CD4-positive, alpha-beta memory T cell (primary cell): ENCODE data around the gene RTCA. TPM values are rescaled to one million over a fixed set of nuclear protein-coding genes. Genes with fewer than 3 reads are reported as not detected.
"Not testable (repeated sequence)": the region's sequence is repeated elsewhere in the genome, so short reads cannot be mapped to it uniquely, and the experiment has no call there.

ENCODE experiments used
- CTCF ChIA-PET: fragments of 350-600 bp; sonication (Branson Sonifier 250); formaldehyde crosslinking; loops from one replicate; lab custom pipeline; 2021; ENCODE audit warnings: inconsistent platforms; ENCODE audit not compliant: partially characterized antibody; lab: Charles Lee
- POLR2A ChIA-PET: fragments of 350-600 bp; sonication (Branson Sonifier 250); formaldehyde crosslinking; loops from one replicate; lab custom pipeline; 2021; ENCODE audit not compliant: partially characterized antibody; lab: Charles Lee
- DNase-seq, 5 donors: peaks; one replicate each; pipeline versions ENCODE4 v3.0.0 to v3.0.0-alpha.2; 2020 to 2022; ENCODE audit warnings: mixed read lengths in 1 of 5
- H3K27ac ChIP-seq: one replicate; pipeline ENCODE4 v1.7.0; 2013; ENCODE audit warnings: low read depth, low read length
- H3K27me3 ChIP-seq: 2 replicates; pipeline ENCODE4 v1.7.0; 2013; ENCODE audit warnings: mild to moderate bottlenecking, low read length, moderate library complexity; ENCODE audit not compliant: insufficient read depth
- H3K36me3 ChIP-seq: 2 replicates; pipeline ENCODE4 v1.7.0; 2013; ENCODE audit warnings: mild to moderate bottlenecking, low read length, moderate library complexity; ENCODE audit not compliant: insufficient read depth
- H3K4me1 ChIP-seq: 2 replicates; pipeline ENCODE4 v1.7.0; 2013; ENCODE audit warnings: mild to moderate bottlenecking, low read length, moderate library complexity; ENCODE audit not compliant: insufficient read depth
- H3K4me3 ChIP-seq, 2 donors: one replicate each; pipeline ENCODE4 v1.7.0; 2013; ENCODE audit warnings: low read length in 2 of 2, mild to moderate bottlenecking in 1 of 2
- H3K9me3 ChIP-seq, 2 donors: one replicate each; pipeline ENCODE4 v1.7.0; 2013; ENCODE audit warnings: low read length in 2 of 2, control low read depth in 1 of 2; ENCODE audit not compliant: control insufficient read depth in 1 of 2
- H3K27ac Mint-ChIP-seq, 7 donors: one replicate each; pipeline ENCODE4 v1.8.0; 2020 to 2021; ENCODE audit warnings: mixed read lengths in 7 of 7, mild to moderate bottlenecking in 6 of 7, inconsistent platforms in 3 of 7, moderate library complexity in 3 of 7
- H3K27me3 Mint-ChIP-seq, 2 donors: one replicate each; pipeline ENCODE4 v1.8.0; 2020 to 2021; ENCODE audit warnings: mixed read lengths in 2 of 2
- H3K36me3 Mint-ChIP-seq, 2 donors: one replicate each; pipeline ENCODE4 v1.8.0; 2020 to 2021; ENCODE audit warnings: mixed read lengths in 2 of 2, inconsistent platforms in 1 of 2, mild to moderate bottlenecking in 1 of 2
- H3K4me1 Mint-ChIP-seq, 4 donors: one replicate each; pipeline ENCODE4 v1.8.0; 2020 to 2021; ENCODE audit warnings: mixed read lengths in 4 of 4, mild to moderate bottlenecking in 1 of 4
- H3K4me3 Mint-ChIP-seq, 8 donors: one replicate each; pipeline ENCODE4 v1.8.0; 2020 to 2021; ENCODE audit warnings: mixed read lengths in 8 of 8, mild to moderate bottlenecking in 7 of 8, moderate library complexity in 6 of 8, inconsistent platforms in 3 of 8
- H3K9me3 Mint-ChIP-seq, 8 donors: one replicate each; pipeline ENCODE4 v1.8.0; 2020 to 2021; ENCODE audit warnings: mixed read lengths in 8 of 8, mild to moderate bottlenecking in 5 of 8, inconsistent platforms in 3 of 8, moderate library complexity in 1 of 8
- intact Hi-C: fragments of 100-400 bp; cut with micrococcal nuclease; formaldehyde crosslinking; loops from one replicate; pipeline ENCODE4 v1.15.1; 2023
- polyA plus RNA-seq, 2 donors: library from polyadenylated mRNA; unstranded; fragments of 300-500 nt; fragmentation: Illumina TruSeq; gene quantifications; one replicate each; pipeline ENCODE4 v1.2.3, GENCODE V29; 2021
- total RNA-seq, 2 experiments: library from RNA; stranded (reverse); gene quantifications; one replicate each; pipeline ENCODE4 v1.2.3, GENCODE V29; 2021

The RTCA gene
- total and polyA plus RNA-seq, 4 experiments from 2014 or later, result 19.0 to 41.4 (median 32.2) TPM

GRCh38 chr1:100253552-100253951 lies 12.5 kb upstream of the RTCA start:
- CTCF ChIA-PET, result no interaction called here
- no peaks in the 10 kb centered on the region for H3K27me3 ChIP-seq
- Mint-ChIP-seq H3K27ac (no peak overlapping the region), H3K4me1 (peaks cover 0 to 6% (median 3%) of the 10 kb centered on the region in 4 donors), H3K27me3 (no peaks in the 10 kb centered on the region), H3K4me3 (no peak overlapping the region), H3K9me3 (no peaks in the 10 kb centered on the region), H3K36me3 (no peaks in the 10 kb centered on the region)
- H3K4me1 ChIP-seq, result peaks cover 17% of the 10 kb centered on the region
- DNase-seq, result no peak
- H3K36me3 ChIP-seq, result no peaks in the 10 kb centered on the region
- H3K9me3 ChIP-seq, result no peaks in the 10 kb centered on the region
- H3K27ac ChIP-seq, result no peak overlapping the region
- no peak overlapping the region for H3K4me3 ChIP-seq
- POLR2A ChIA-PET, result no interaction called here
- intact Hi-C loops, result no loop called here

- H3K27me3 ChIP-seq, H3K4me3 Mint-ChIP-seq, H3K4me1 Mint-ChIP-seq, H3K4me3 ChIP-seq, H3K36me3 Mint-ChIP-seq, H3K9me3 ChIP-seq, DNase-seq, intact Hi-C loops, H3K27me3 Mint-ChIP-seq, POLR2A ChIA-PET, H3K9me3 Mint-ChIP-seq, H3K27ac ChIP-seq, H3K36me3 ChIP-seq, H3K27ac Mint-ChIP-seq, H3K4me1 ChIP-seq: not testable (repeated sequence)
- CTCF ChIA-PET, result interaction anchor here (1.1 kb wide), 1 partner anchor 102 kb away, joined by 3 read pairs; no protein-coding TSS in a partner anchor
These were observed 9.7 kb upstream of the RTCA start for GRCh38 chr1:100256273-100256672.

GRCh38 chr1:100258427-100258826 lies 7.6 kb upstream of the RTCA start:
- H3K9me3 ChIP-seq, H3K4me1 ChIP-seq, H3K4me3 Mint-ChIP-seq, H3K36me3 ChIP-seq, POLR2A ChIA-PET, CTCF ChIA-PET, H3K36me3 Mint-ChIP-seq, H3K4me1 Mint-ChIP-seq, intact Hi-C loops, H3K27ac ChIP-seq, H3K9me3 Mint-ChIP-seq, DNase-seq, H3K27me3 ChIP-seq, H3K27me3 Mint-ChIP-seq, H3K27ac Mint-ChIP-seq, H3K4me3 ChIP-seq: not testable (repeated sequence)

GRCh38 chr1:100261686-100262085 lies 4.3 kb upstream of the RTCA start:
- Histone ChIP-seq H3K27ac (no peak overlapping the region), H3K4me3 (no peak overlapping the region), H3K4me1 (peaks cover 9% of the 10 kb centered on the region), H3K27me3 (no peaks in the 10 kb centered on the region), H3K9me3 (no peaks in the 10 kb centered on the region), H3K36me3 (no peaks in the 10 kb centered on the region)
- intact Hi-C loops, result no loop called here
- H3K27me3 Mint-ChIP-seq, result no peaks in the 10 kb centered on the region
- ChIA-PET CTCF (no interaction called here), POLR2A (no interaction called here)
- H3K9me3 Mint-ChIP-seq, result peaks cover 0 to 11% (median 0%) of the 10 kb centered on the region in 8 donors
- peaks cover 0 to 20% (median 10%) of the 10 kb centered on the region in 4 donors for H3K4me1 Mint-ChIP-seq
- peaks cover 15 to 16% of the 10 kb centered on the region in 2 donors for H3K36me3 Mint-ChIP-seq
- H3K4me3 Mint-ChIP-seq, result no peak overlapping the region
- no peak overlapping the region for H3K27ac Mint-ChIP-seq
- no peak for DNase-seq

- H3K4me3 ChIP-seq, H3K27me3 ChIP-seq, H3K27me3 Mint-ChIP-seq, H3K9me3 ChIP-seq, CTCF ChIA-PET, intact Hi-C loops, H3K27ac ChIP-seq, DNase-seq: not testable (repeated sequence)
- Histone ChIP-seq H3K4me1 (peaks cover 32% of the 10 kb centered on the region), H3K36me3 (peaks cover 11% of the 10 kb centered on the region)
- H3K4me1 Mint-ChIP-seq, result peaks cover 9 to 43% (median 27%) of the 10 kb centered on the region in 4 donors
- peak overlapping the region in 1 of 7 donors; percentile 47 for H3K27ac Mint-ChIP-seq
- POLR2A ChIA-PET, result interaction anchor here (4.7 kb wide), 1 partner anchor 14 kb away, joined by 63 read pairs; the partner anchor contains the start of gene DBT
- peaks cover 19 to 30% of the 10 kb centered on the region in 2 donors for H3K36me3 Mint-ChIP-seq
- peak overlapping the region in 1 of 8 donors; percentile 61 for H3K4me3 Mint-ChIP-seq
- peaks cover 0 to 11% (median 0%) of the 10 kb centered on the region in 8 donors for H3K9me3 Mint-ChIP-seq
These were observed 1.9 kb upstream of the RTCA start for GRCh38 chr1:100264081-100264480.

GRCh38 chr1:100265562-100265930 lies 470 bp upstream of the RTCA start:
- Histone ChIP-seq H3K27ac (peak overlapping the region; percentile 78), H3K27me3 (no peaks in the 10 kb centered on the region), H3K4me1 (peaks cover 38% of the 10 kb centered on the region), H3K4me3 (peak overlapping the region; percentile 77), H3K9me3 (no peaks in the 10 kb centered on the region), H3K36me3 (peaks cover 15% of the 10 kb centered on the region)
- CTCF ChIA-PET, result interaction anchor here (0.7 to 3.1 kb wide), 13 partner anchors 9 to 296 kb away, joined by 3 to 17 read pairs (median 5); partner anchors contain the start of genes CDC14A, DBT and SLC35A3
- peaks cover 16 to 55% (median 37%) of the 10 kb centered on the region in 4 donors for H3K4me1 Mint-ChIP-seq
- H3K4me3 Mint-ChIP-seq, result peak overlapping the region; percentile 99 to 100 (median 100)
- peak in 1 of 5 donors; percentile 56 for DNase-seq
- POLR2A ChIA-PET, result interaction anchor here (0.6 to 4.7 kb wide), 16 partner anchors 10 to 361 kb away, joined by 3 to 63 read pairs (median 6); partner anchors contain the start of genes CDC14A, DBT, SASS6 and TRMT13
- H3K27ac Mint-ChIP-seq, result peak overlapping the region; percentile 96 to 99 (median 98)
- no peaks in the 10 kb centered on the region for H3K27me3 Mint-ChIP-seq
- peaks cover 0 to 4% (median 0%) of the 10 kb centered on the region in 8 donors for H3K9me3 Mint-ChIP-seq
- H3K36me3 Mint-ChIP-seq, result peaks cover 26 to 38% of the 10 kb centered on the region in 2 donors
- intact Hi-C loops, result loop anchor here (5.0 kb wide), 2 partner anchors 228 to 458 kb away; a partner anchor contains a TSS

GRCh38 chr1:100266741-100267140 lies 725 bp downstream of the RTCA start:
- Mint-ChIP-seq H3K27ac (peak overlapping the region; percentile 96 to 99 (median 98)), H3K9me3 (peaks cover 0 to 2% (median 0%) of the 10 kb centered on the region in 8 donors), H3K4me3 (peak overlapping the region; percentile 99 to 100 (median 100)), H3K27me3 (no peaks in the 10 kb centered on the region), H3K36me3 (peaks cover 34 to 48% of the 10 kb centered on the region in 2 donors), H3K4me1 (peaks cover 21 to 64% (median 41%) of the 10 kb centered on the region in 4 donors)
- DNase-seq, result peak in 1 of 5 donors; percentile 18
- no peaks in the 10 kb centered on the region for H3K27me3 ChIP-seq
- ChIA-PET POLR2A (interaction anchor here (0.6 to 4.7 kb wide), 17 partner anchors 9 to 526 kb away, joined by 3 to 63 read pairs (median 5); partner anchors contain the start of genes CDC14A and DBT), CTCF (interaction anchor here (0.6 to 3.1 kb wide), 13 partner anchors 8 to 297 kb away, joined by 3 to 17 read pairs (median 4); partner anchors contain the start of genes CDC14A, DBT and SLC35A3)
- no peaks in the 10 kb centered on the region for H3K9me3 ChIP-seq
- H3K36me3 ChIP-seq, result peaks cover 25% of the 10 kb centered on the region
- H3K27ac ChIP-seq, result peak overlapping the region; percentile 78
- peak overlapping the region; percentile 77 for H3K4me3 ChIP-seq
- intact Hi-C loops, result loop anchor here (1.0 to 5.0 kb wide), 6 partner anchors 17 to 459 kb away; partner anchors contain the start of genes DBT and TRMT13
- peaks cover 50% of the 10 kb centered on the region for H3K4me1 ChIP-seq
